ENCODE measurements around the gene PARD3. TPM values are rescaled to one million over a fixed set of nuclear protein-coding genes. Genes with fewer than 3 reads are reported as not detected.

PARD3 gene
- total RNA-seq, 4 donors from 2014 or later = 39.2 to 124 (median 48.0) TPM

DNA sequence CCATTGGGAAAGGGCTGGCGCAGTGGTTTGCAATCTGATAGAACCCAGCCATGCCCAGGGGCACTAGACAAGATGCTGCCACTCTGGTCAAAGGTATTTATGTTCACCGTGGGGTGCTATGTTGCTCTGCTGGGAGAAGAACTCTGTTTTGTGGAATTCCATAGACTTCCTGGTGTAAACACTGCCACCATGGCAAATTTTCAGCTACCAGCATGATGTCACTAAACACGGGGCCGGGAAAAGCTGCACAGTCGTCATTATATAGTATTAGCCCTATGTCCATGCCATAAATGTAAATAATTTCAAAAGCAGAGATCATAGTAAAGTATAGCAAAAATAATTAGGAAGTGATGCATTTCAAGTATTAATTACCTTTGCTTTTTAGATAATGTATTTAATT lies 500.6 kb downstream of the PARD3 start:
- Histone ChIP-seq H3K36me3 (no peaks in the 10 kb centered on the region), H3K27ac (no peak overlapping the region), H3K4me1 (peaks cover 0 to 1% (median 0%) of the 10 kb centered on the region in 4 donors), H3K4me3 (no peak overlapping the region), H3K27me3 (no peaks in the 10 kb centered on the region), H3K9me3 (no peaks in the 10 kb centered on the region)
- no peak for DNase-seq
- TF ChIP-seq, protein P1, sequence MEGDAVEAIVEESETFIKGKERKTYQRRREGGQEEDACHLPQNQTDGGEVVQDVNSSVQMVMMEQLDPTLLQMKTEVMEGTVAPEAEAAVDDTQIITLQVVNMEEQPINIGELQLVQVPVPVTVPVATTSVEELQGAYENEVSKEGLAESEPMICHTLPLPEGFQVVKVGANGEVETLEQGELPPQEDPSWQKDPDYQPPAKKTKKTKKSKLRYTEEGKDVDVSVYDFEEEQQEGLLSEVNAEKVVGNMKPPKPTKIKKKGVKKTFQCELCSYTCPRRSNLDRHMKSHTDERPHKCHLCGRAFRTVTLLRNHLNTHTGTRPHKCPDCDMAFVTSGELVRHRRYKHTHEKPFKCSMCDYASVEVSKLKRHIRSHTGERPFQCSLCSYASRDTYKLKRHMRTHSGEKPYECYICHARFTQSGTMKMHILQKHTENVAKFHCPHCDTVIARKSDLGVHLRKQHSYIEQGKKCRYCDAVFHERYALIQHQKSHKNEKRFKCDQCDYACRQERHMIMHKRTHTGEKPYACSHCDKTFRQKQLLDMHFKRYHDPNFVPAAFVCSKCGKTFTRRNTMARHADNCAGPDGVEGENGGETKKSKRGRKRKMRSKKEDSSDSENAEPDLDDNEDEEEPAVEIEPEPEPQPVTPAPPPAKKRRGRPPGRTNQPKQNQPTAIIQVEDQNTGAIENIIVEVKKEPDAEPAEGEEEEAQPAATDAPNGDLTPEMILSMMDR (IDR thresholded peaks at IDR 0.05) = no peak
- no peak for TF ChIP-seq POLR2A (IDR thresholded peaks at IDR 0.05)

DNA sequence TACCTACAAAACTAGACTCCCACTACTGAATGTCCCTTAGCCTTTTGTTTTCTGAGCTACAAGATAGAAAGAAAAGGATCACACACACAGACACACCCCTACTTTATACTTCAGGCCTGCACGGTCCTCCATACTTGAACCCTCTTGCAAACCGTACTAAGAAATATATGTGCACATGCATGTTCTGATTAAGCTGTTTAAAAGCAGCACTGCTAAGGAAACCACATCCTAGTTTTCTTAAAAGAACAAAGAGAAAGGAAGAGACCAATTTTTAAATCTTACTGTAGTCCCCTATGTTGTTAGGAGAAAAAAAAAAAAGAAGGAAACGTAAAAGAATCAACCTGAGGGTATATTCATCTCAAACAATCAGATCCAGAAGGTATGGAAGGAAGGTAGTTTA lies 501.2 kb downstream of the PARD3 start:
- Histone ChIP-seq H3K27ac (no peak overlapping the region), H3K27me3 (no peaks in the 10 kb centered on the region), H3K9me3 (no peaks in the 10 kb centered on the region), H3K4me1 (no peaks in the 10 kb centered on the region), H3K36me3 (no peaks in the 10 kb centered on the region), H3K4me3 (no peak overlapping the region)
- TF ChIP-seq, protein P1 (IDR thresholded peaks at IDR 0.05) = no peak
- TF ChIP-seq POLR2A (IDR thresholded peaks at IDR 0.05) = no peak
- DNase-seq = no peak

DNA sequence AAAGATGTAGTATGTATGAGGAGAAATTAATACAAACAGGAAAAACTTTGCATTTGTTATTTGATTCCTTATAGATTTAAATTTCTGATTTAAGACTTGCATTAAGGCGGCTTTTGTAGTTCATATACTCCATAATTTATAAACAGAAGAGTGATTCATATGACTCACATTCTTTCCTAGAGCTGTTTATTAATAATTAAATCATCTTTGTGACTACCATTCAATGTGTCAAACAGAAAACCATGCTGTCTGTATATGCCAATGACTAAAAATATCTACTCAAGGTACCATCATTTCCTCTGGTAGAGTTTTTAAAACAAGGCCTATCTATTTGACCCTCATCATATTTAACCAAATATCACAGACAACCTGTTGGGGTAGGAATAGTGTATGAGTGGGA lies 501.7 kb downstream of the PARD3 start:
- Histone ChIP-seq H3K9me3 (no peaks in the 10 kb centered on the region), H3K4me3 (no peak overlapping the region), H3K27me3 (no peaks in the 10 kb centered on the region), H3K4me1 (no peaks in the 10 kb centered on the region), H3K36me3 (no peaks in the 10 kb centered on the region), H3K27ac (no peak overlapping the region)
- TF ChIP-seq, protein P1 (IDR thresholded peaks at IDR 0.05) = no peak
- no peak for TF ChIP-seq POLR2A (IDR thresholded peaks at IDR 0.05)
- DNase-seq = no peak

DNA sequence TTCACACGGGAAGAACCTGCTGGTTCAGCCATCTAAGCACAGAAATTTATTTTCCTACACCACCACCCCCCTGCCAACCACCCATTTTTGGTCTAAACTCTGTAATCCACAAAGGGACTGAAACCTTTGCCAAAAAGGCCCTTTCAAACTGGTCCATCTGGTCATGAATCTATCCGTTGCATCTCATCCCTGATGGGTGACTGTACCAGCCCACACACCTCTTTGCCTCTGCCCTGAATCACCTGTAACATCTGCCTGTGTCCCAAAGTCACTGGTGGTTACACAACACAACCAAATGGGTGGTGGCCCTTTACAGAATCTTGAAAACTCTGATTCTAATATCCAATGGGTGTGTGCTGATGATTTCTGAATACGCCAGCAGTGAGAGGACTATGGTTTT lies 503.4 kb downstream of the PARD3 start:
- TF ChIP-seq, protein P1 (IDR thresholded peaks at IDR 0.05) = no peak
- TF ChIP-seq POLR2A (IDR thresholded peaks at IDR 0.05) = no peak
- no peaks in the 10 kb centered on the region for H3K9me3 ChIP-seq
- DNase-seq = no peak

DNA sequence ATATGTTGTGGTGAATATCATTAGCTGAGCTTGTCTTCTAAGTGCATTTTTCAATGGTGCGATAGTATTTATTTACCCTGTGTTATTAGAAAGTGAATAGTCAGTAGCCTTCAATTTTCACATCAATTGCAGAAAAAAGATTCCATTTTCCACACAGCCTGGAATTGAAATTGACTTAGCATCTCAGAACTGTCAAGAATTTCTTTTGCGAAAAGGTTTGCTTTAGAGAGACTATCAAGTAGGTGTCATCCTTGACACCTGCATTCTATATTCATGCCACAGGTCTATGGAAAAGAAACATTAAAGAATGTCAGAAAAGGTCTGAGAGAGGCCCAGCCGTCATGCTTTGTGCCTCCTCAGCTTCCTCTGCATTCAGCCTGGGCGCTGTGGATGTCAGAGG lies 504.9 kb downstream of the PARD3 start:
- no peak for DNase-seq
- H3K9me3 ChIP-seq = no peaks in the 10 kb centered on the region
- no peaks in the 10 kb centered on the region for H3K27me3 ChIP-seq
- TF ChIP-seq, protein P1 (IDR thresholded peaks at IDR 0.05) = no peak
- no peak overlapping the region for H3K4me3 ChIP-seq
- H3K36me3 ChIP-seq = no peaks in the 10 kb centered on the region
- no peak overlapping the region for H3K27ac ChIP-seq
- no peaks in the 10 kb centered on the region for H3K4me1 ChIP-seq

More for the DNA sequence above, 503.4 kb downstream of the PARD3 start:
- Histone ChIP-seq H3K36me3 (no peaks in the 10 kb centered on the region), H3K27me3 (no peaks in the 10 kb centered on the region), H3K4me3 (no peak overlapping the region), H3K27ac (no peak overlapping the region), H3K4me1 (no peaks in the 10 kb centered on the region)

DNA sequence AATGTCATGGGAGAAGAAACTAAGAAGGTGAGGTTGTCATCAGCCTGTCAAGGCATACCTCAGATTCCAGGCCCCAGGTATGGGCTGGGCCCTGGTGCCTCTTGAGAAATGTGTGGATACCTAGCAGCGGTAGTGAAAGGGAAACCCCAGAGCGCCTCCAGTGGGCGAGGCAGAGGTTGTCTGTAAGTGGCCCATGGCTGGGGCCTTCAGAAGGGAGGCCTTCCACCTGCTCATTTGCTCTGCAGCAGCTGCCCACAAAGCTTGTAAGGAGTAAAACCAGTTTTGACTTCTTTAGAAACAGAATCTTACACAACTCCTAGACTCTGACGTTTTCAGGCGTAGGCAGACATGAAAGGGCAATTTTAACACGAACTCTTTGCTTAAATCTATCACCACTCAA lies 509.9 kb downstream of the PARD3 start:
- TF ChIP-seq POLR2A (IDR thresholded peaks at IDR 0.05) = no peak
- TF ChIP-seq, protein P1 (IDR thresholded peaks at IDR 0.05) = no peak
- Histone ChIP-seq H3K9me3 (no peaks in the 10 kb centered on the region), H3K27ac (no peak overlapping the region), H3K4me1 (no peaks in the 10 kb centered on the region), H3K36me3 (no peaks in the 10 kb centered on the region), H3K27me3 (no peaks in the 10 kb centered on the region), H3K4me3 (no peak overlapping the region)
- DNase-seq = no peak

Measured in Peyer's patch (tissue), 4 donors.